Superior temporal gyrus (tissue), 1 donor: ENCODE measurements around the gene PSG5.
"Not testable (repeated sequence)": the region's sequence is repeated elsewhere in the genome, so short reads cannot be mapped to it uniquely, and the experiment has no call there.

Experiments
- DNase-seq: peaks from one replicate; pipeline ENCODE4 v3.0.0-alpha.2; 2016; ENCODE audit errors: extremely low spot score

Gene PSG5

GRCh38 chr19:43186311-43186935 lies at the start of gene PSG5:
Gene PSG5 (minus strand): TSS chr19:43186536. CDS start chr19:43186405, 131 bp downstream.
- DNase-seq, result not testable (repeated sequence)

GRCh38 chr19:43235686-43236085 lies 49.4 kb upstream of the PSG5 start:
- DNase-seq, result not testable (repeated sequence)

GRCh38 chr19:43229315-43229714 lies 43.0 kb upstream of the PSG5 start:
- DNase-seq, result no peak

GRCh38 chr19:43228730-43229129 lies 42.4 kb upstream of the PSG5 start:
- DNase-seq, result not testable (repeated sequence)

- DNase-seq, result not testable (repeated sequence)
Observed at GRCh38 chr19:43226986-43227385, 40.6 kb upstream of the PSG5 start.

- DNase-seq, result no peak
Observed at GRCh38 chr19:43224855-43225253, 38.5 kb upstream of the PSG5 start.

GRCh38 chr19:43224201-43224854 lies 38.0 kb upstream of the PSG5 start:
- DNase-seq, result not testable (repeated sequence)

- DNase-seq, result not testable (repeated sequence)
Observed at GRCh38 chr19:43221891-43222290, 35.6 kb upstream of the PSG5 start.

GRCh38 chr19:43219136-43219535 lies 32.8 kb upstream of the PSG5 start:
- not testable (repeated sequence) for DNase-seq

GRCh38 chr19:43215881-43216280 lies 29.5 kb upstream of the PSG5 start:
- not testable (repeated sequence) for DNase-seq

- DNase-seq, result no peak
Observed at GRCh38 chr19:43207991-43208390, 21.7 kb upstream of the PSG5 start.

GRCh38 chr19:43207174-43207573 lies 20.8 kb upstream of the PSG5 start:
- not testable (repeated sequence) for DNase-seq

GRCh38 chr19:43205471-43206105 lies 19.3 kb upstream of the PSG5 start, which contains the start of gene PSG4:
Gene PSG4 (minus strand): TSS chr19:43205638. CDS start chr19:43205536, 102 bp downstream.
- DNase-seq, result not testable (repeated sequence)

- DNase-seq, result not testable (repeated sequence)
Observed at GRCh38 chr19:43203611-43204010, 17.3 kb upstream of the PSG5 start.

- DNase-seq, result not testable (repeated sequence)
Observed at GRCh38 chr19:43201891-43202290, 15.6 kb upstream of the PSG5 start.

GRCh38 chr19:43201337-43201801 lies 15.0 kb upstream of the PSG5 start:
- DNase-seq, result not testable (repeated sequence)

GRCh38 chr19:43198686-43199419 lies 12.5 kb upstream of the PSG5 start:
- not testable (repeated sequence) for DNase-seq

GRCh38 chr19:43197666-43198397 lies 11.5 kb upstream of the PSG5 start:
- DNase-seq, result not testable (repeated sequence)

GRCh38 chr19:43194397-43194796 lies 8.1 kb upstream of the PSG5 start:
- DNase-seq, result not testable (repeated sequence)

- not testable (repeated sequence) for DNase-seq
Observed at GRCh38 chr19:43192381-43193155, 6.2 kb upstream of the PSG5 start.
